ENCODE data around the gene BICC1.
A peak's percentile ranks its signal among the peaks of the same experiment; 100 is the strongest.
"Not testable (repeated sequence)": the region's sequence is repeated elsewhere in the genome, so short reads cannot be mapped to it uniquely, and the experiment has no call there.

Gene BICC1

GRCh38 chr10:58585435-58585834, 72.8 kb downstream of the BICC1 start:
- no peak for DNase-seq
- in situ Hi-C loops (cut with HindIII; ENCODE audit: low pct_ligation_motif_present, low pct_unique_long_range_greater_than_20kb, low sequenced_read_pairs) = no loop called here

DNA sequence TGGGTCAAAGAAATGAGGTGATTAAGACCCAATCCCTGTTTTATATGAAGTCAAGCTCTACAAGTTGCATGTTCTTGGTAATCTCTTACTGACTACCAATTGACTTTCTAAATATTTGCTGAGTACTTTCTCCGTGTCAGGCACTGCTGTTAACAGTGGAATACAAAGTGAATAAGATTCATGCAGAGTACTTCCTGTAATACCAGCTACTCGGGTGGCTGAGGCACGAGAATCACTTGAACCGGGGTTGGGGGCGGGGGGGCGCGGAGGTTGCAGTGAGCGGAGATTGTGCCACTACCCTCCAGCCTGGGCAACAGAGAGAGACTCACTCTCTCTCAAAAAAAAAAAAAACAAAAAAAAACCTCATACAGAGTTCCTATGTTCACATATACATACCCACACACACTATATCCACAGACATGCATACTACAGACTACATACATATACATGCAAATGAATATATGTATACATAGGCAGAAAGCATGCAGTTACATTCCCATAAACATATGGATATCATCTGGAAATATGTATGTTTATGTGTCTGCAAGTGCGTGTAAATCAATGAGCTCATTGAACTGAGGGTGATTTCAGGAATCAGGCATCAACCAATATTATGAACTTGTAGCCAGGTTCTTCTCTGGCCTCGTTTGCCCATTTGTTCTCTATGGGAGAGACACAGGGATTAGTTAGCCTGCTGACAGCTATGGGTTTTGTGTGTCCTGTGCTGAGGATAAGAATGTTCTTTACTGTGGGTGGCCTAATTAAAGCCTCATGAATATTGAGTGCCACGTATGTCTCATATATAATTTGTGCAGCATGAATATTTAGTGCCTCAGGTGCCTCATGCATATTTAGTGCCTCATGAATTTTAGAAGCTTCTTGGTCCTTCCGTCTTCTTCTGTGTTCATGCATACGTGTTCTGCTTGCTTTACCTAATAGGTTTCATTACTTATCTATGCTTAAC, 73.9 kb downstream of the BICC1 start:
- no peak for DNase-seq
- in situ Hi-C loops (cut with HindIII; ENCODE audit: low pct_ligation_motif_present, low pct_unique_long_range_greater_than_20kb, low sequenced_read_pairs) = no loop called here

DNA sequence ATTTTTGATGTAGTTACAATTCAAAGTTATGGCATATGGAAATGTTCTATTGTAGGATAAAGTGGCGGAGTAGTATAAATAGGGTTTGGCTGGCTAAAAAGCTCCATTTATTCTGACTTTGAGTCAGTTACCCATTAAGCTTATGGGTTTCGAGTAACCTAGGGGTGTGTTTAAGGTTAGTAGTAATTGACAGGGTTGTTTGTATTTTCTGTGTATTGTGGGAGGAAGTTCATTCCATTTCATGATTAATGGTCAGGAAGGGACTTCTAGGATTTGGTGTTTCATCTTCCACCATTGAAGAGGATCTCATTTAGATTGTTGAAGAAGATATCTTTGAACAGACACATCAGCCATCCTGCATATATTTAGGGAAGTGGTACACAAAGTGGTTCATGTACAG, 75.0 kb downstream of the BICC1 start:
- in situ Hi-C loops (cut with HindIII; ENCODE audit: low pct_ligation_motif_present, low pct_unique_long_range_greater_than_20kb, low sequenced_read_pairs) = no loop called here
- no peak for DNase-seq

DNA sequence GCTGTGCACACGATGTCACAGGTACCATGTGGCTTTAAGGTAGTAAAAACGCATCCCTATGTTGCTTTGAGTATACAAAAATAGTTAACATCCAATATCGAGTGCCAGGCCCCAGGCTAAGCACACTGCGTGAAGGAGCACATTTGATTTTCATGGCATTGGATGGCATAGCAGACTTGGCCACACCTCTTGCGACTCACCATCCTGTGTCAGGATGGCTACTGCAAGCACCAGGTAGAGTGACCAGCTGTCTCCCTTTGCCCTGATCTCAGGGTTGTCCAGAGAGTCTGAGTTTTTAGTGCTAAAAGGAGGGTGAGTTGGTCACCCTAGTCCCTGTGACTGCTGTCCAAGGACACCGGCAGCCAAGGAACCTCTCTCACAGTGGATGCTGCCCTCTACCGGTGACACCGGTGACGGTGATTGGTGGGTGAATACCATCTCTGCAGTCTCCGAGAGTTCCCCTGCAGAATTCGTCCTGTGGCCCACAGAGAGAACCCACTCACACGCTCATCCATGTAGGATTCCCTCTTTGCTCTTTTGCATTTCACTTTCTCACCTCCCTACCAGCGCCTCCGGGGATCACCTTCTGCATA, 76.1 kb downstream of the BICC1 start:
- in situ Hi-C loops (cut with HindIII; ENCODE audit: low pct_ligation_motif_present, low pct_unique_long_range_greater_than_20kb, low sequenced_read_pairs) = no loop called here
- peak; percentile 32 for DNase-seq

GRCh38 chr10:58590152-58590840, 77.6 kb downstream of the BICC1 start:
- in situ Hi-C loops (cut with HindIII; ENCODE audit: low pct_ligation_motif_present, low pct_unique_long_range_greater_than_20kb, low sequenced_read_pairs) = no loop called here
- peak; percentile 66 for DNase-seq

GRCh38 chr10:58590924-58591323, 78.3 kb downstream of the BICC1 start:
- in situ Hi-C loops (cut with HindIII; ENCODE audit: low pct_ligation_motif_present, low pct_unique_long_range_greater_than_20kb, low sequenced_read_pairs) = no loop called here

GRCh38 chr10:58593008-58593407, 80.3 kb downstream of the BICC1 start:
- DNase-seq = no peak
- in situ Hi-C loops (cut with HindIII; ENCODE audit: low pct_ligation_motif_present, low pct_unique_long_range_greater_than_20kb, low sequenced_read_pairs) = no loop called here

More at GRCh38 chr10:58590924-58591323, 78.3 kb downstream of the BICC1 start:
- DNase-seq = no peak

GRCh38 chr10:58597211-58597610, 84.5 kb downstream of the BICC1 start:
- in situ Hi-C loops (cut with HindIII; ENCODE audit: low pct_ligation_motif_present, low pct_unique_long_range_greater_than_20kb, low sequenced_read_pairs); DNase-seq: not testable (repeated sequence)

DNA sequence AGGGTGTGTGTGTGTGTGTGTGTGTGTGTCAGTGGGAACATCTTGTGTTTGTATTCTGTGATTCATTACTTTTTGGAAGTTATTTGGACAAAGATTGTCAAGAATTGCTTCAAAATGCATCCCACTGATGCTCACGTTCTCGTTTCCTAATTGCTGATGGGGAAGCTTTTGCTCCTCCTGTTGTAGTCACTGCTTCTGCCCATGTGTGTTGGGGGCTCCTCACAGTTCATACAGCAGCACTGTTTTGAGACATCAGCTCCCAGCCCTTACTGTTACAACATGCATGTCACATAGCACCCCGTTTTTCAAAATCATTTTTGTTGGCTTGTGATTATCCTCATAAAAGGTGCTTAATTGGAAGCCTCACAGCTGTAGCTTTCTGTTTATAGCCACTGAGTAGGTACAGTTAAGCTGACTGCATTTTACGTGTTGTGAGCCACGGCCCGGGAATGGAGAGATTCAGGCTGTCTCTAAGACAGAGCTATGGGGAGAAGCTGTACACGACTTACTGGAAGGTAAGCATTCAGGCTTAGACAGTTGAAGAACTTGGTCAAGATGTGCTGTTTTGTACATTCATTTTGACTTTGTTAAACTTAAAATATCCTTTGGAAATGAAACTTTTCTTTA, 87.4 kb downstream of the BICC1 start:
- no peak for DNase-seq
- in situ Hi-C loops (cut with HindIII; ENCODE audit: low pct_ligation_motif_present, low pct_unique_long_range_greater_than_20kb, low sequenced_read_pairs) = no loop called here

DNA sequence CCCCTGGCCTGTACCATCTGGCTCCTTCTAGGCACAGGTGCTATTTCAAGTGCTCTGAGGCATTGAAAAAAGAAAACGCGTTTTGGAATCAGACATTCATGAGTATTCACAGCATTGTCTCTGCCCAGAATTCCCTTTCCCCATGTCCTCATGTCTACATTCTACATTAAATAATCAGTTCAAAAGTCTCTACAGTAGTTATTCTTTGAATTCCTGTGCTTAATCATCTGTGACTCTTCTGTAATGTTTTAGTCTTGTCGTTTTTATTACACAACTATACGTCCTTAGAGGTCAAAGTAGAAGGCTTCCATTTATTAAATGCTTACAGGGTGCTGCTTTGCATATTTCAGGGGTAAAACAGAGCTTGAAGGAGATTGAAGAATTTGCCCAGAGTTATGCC, 95.7 kb downstream of the BICC1 start:
- peak; percentile 45 for DNase-seq
- in situ Hi-C loops (cut with HindIII; ENCODE audit: low pct_ligation_motif_present, low pct_unique_long_range_greater_than_20kb, low sequenced_read_pairs) = no loop called here

DNA sequence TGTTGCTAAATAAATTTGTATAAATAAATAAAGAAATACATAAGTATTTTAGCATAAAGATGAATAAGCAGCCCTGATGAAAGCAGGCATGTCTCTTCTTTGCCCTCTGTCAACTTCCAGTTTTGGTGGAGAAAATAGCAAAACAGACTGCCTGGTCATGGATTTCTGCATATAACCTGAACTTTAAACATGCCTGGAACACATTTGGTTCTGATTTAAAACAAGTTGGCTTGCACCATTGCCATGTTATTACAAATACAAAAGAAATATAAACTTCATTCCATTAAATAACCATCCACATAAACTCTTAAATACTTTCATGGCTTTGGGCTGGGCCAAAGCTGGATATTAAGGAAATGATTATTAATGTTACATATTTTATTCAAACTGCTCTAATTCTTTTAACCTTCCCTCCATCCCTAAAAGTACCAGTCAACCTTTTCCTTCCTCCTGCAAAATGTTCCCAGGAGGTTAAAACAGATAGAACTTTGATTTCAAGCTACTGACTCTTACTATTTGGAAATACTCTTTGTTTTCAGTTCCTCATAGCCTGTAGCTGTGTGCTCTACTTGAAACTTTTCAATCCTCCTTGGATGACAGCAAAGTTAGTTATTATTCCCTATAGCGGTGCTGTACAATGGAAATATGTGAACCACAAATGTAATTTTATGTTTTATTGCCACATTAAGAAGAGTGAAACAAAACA, 96.3 kb downstream of the BICC1 start:
- in situ Hi-C loops (cut with HindIII; ENCODE audit: low pct_ligation_motif_present, low pct_unique_long_range_greater_than_20kb, low sequenced_read_pairs) = no loop called here
- DNase-seq = no peak

DNA sequence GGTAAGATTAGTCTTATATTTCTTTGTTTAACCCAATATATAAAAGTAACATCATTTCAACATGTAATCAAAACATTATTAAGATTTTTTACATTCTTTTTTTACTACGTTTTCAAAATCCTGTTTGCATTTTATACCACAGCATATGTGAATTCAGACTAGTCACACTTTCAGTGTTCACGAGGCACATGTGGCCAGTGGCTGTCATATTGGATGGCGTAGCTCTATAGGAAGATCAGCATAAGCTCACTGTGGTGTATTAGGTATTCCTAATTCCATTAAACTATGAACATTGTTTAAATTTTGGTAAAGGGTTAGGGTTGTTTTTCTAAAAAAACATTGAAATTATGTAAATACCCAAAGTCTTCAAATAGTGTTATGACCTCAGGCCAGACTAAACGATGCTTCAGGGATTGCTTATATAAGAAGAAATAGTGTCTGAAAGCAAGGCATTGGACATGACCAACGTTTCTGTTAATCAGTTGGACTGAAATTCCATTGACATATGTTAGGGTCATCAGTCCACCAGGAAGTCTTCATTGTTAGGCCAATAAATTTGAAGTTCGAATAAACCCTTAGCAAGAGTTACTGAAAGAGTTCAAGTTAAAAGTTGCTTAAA, 97.0 kb downstream of the BICC1 start:
- DNase-seq = no peak
- in situ Hi-C loops (cut with HindIII; ENCODE audit: low pct_ligation_motif_present, low pct_unique_long_range_greater_than_20kb, low sequenced_read_pairs) = no loop called here

- in situ Hi-C loops (cut with HindIII; ENCODE audit: low pct_ligation_motif_present, low pct_unique_long_range_greater_than_20kb, low sequenced_read_pairs) = no loop called here
- DNase-seq = no peak
Measured at GRCh38 chr10:58615237-58615935, 102.7 kb downstream of the BICC1 start.

- DNase-seq = no peak
- in situ Hi-C loops (cut with HindIII; ENCODE audit: low pct_ligation_motif_present, low pct_unique_long_range_greater_than_20kb, low sequenced_read_pairs) = no loop called here
Measured at GRCh38 chr10:58618158-58618676, 105.5 kb downstream of the BICC1 start.

- DNase-seq = no peak
- in situ Hi-C loops (cut with HindIII; ENCODE audit: low pct_ligation_motif_present, low pct_unique_long_range_greater_than_20kb, low sequenced_read_pairs) = no loop called here
Measured at GRCh38 chr10:58621379-58622077, 108.9 kb downstream of the BICC1 start.

DNA sequence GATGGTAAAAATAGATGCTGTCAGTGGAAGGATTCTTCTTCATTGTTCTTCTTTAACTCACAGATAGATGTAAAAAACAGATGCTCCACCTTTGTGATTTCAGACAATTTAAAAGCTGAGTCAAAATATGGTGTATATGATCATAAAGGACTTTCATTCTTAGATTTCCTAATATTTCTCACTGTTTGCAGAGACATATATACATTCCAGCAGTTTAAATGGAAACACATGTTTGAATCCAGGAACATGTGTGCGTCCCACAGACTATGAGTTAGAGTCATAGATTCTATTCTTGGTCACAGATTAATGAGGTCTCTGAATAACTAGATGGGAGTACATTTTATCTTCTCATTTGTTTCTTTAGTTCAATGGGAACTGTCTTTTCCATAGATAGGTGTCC, 109.6 kb downstream of the BICC1 start:
- in situ Hi-C loops (cut with HindIII; ENCODE audit: low pct_ligation_motif_present, low pct_unique_long_range_greater_than_20kb, low sequenced_read_pairs) = no loop called here
- no peak for DNase-seq

GRCh38 chr10:58625070-58625469, 112.4 kb downstream of the BICC1 start:
- in situ Hi-C loops (cut with HindIII; ENCODE audit: low pct_ligation_motif_present, low pct_unique_long_range_greater_than_20kb, low sequenced_read_pairs) = no loop called here
- no peak for DNase-seq
